Stomach (tissue), 9 donors: ENCODE data around the gene KY. TPM values are rescaled to one million over a fixed set of nuclear protein-coding genes. Genes with fewer than 3 reads are reported as not detected.

Source experiments
- DNase-seq, 2 donors: peaks; one replicate each; pipeline versions ENCODE4 v3.0.0 to v3.0.0-alpha.2; 2013 to 2019
- H3K27ac ChIP-seq, 5 donors: fragments of 200-600 bp in 4 of 5; sonication (generic) in 4 of 5; one replicate each; pipeline ENCODE4 v1.5.1; 2013 to 2019; ENCODE audit warnings: mild to moderate bottlenecking in 1 of 5, moderate library complexity in 1 of 5
- H3K27me3 ChIP-seq, 3 donors: fragments of 200-600 bp; sonication (generic); one replicate each; pipeline ENCODE4 v1.5.1; 2017 to 2019; ENCODE audit warnings: mixed run types in 1 of 3
- H3K36me3 ChIP-seq, 4 donors: fragments of 200-600 bp; sonication (generic); 1 replicate in 3 of 4; 2 replicates in 1 of 4; pipeline ENCODE4 v1.5.1; 2016 to 2019
- H3K4me1 ChIP-seq, 4 donors: fragments of 200-600 bp; sonication (generic); one replicate each; pipeline ENCODE4 v1.5.1; 2016 to 2019
- H3K4me3 ChIP-seq, 4 donors: fragments of 200-600 bp; sonication (generic) in 3 of 4; one replicate each; pipeline ENCODE4 v1.5.1; 2016 to 2019; ENCODE audit warnings: mild to moderate bottlenecking in 1 of 4
- H3K9me3 ChIP-seq, 4 donors: fragments of 200-600 bp; sonication (generic); one replicate each; pipeline ENCODE4 v1.5.1; 2016 to 2019
- EP300 ChIP-seq: sonication (generic); formaldehyde crosslinking; IDR thresholded peaks from one replicate; pipeline ENCODE4 v1.6.1; 2017; ENCODE audit warnings: antibody characterized with exemption
- POLR2A ChIP-seq, 4 donors: fragments of 450-650 bp; IDR thresholded peaks; one replicate each; pipeline ENCODE4 v1.6.1; 2016; ENCODE audit warnings: antibody characterized with exemption in 4 of 4, control low read depth in 2 of 4, mild to moderate bottlenecking in 1 of 4, moderate library complexity in 1 of 4
- POLR2AphosphoS5 ChIP-seq, 3 donors: sonication (generic); formaldehyde crosslinking; IDR thresholded peaks; one replicate each; pipeline ENCODE4 v1.6.1; 2016; ENCODE audit warnings: antibody characterized with exemption in 3 of 3
- WGBS, 5 donors: extraction: QIAGEN DNeasy Blood & Tissue Kit in 3 of 5; methylation state at CpG; one replicate each; pipeline versions ENCODE4 v1.1.5 to v1.1.7; 2013 to 2018; 5-methylcytosine and 5-hydroxymethylcytosine counted together
- intact Hi-C: fragments of 100-400 bp; cut with DNase I; formaldehyde crosslinking; loops from one replicate; pipeline ENCODE4 v1.15.1; 2023; ENCODE audit warnings: low total_unique reads
- polyA plus RNA-seq, 3 donors: library from polyadenylated mRNA; stranded (reverse); fragments of 200-250 nt; gene quantifications; one replicate each; pipeline ENCODE4 v1.2.3, GENCODE V29; 2013
- total RNA-seq, 5 donors: library from RNA; depleted of rRNA; stranded (reverse); fragments of >200 nt; gene quantifications; one replicate each; pipeline versions ENCODE4 v1.1.0 to v1.2.3, GENCODE V29; 2014 to 2016
- TF ChIP-seq, protein P1 (sequence below), 7 experiments: fragments of 450-650 bp in 4 of 7; fragments of 200-600 bp in 3 of 7; sonication (generic) in 3 of 7; IDR thresholded peaks; one replicate each; pipeline ENCODE4 v1.5.1; 2016 to 2019; ENCODE audit warnings: antibody characterized with exemption in 7 of 7, control low read depth in 2 of 7, mild to moderate bottlenecking in 1 of 7
- donor health status: healthy with polysubstance abuse.
- donor health status: Bipolar disorder and iron deficiency.
- donor health status: healthy.

Gene KY
- total and polyA plus RNA-seq, 8 donors: 0.12 to 3.6 (median 0.31) TPM; not detected in 3

DNA sequence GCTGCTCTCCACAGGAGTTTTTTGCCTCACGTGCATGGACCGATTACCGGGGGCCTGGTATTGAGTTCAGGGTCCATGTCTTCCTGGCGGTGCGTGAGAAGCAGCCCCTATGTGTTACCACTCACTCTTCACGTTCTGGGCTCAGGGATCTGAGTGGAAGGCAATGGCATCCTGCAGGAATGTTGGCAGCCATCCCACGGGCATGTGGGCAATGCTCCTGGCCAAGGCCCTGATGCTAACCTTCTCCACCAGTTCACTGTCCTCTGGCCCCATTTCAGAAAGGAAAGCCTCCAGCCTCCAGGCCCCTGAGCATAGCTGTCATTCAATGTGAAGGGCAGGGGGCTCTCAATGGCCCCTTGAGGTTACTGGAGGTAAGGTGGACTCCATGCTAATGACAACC is 43.0 kb upstream of the KY start:
- no peak for DNase-seq
- H3K9me3 ChIP-seq: no peaks in the 10 kb centered on the region
- H3K27ac ChIP-seq: no peak overlapping the region
- no peak overlapping the region for H3K4me3 ChIP-seq
- no peaks in the 10 kb centered on the region for H3K27me3 ChIP-seq
- TF ChIP-seq, protein P1, sequence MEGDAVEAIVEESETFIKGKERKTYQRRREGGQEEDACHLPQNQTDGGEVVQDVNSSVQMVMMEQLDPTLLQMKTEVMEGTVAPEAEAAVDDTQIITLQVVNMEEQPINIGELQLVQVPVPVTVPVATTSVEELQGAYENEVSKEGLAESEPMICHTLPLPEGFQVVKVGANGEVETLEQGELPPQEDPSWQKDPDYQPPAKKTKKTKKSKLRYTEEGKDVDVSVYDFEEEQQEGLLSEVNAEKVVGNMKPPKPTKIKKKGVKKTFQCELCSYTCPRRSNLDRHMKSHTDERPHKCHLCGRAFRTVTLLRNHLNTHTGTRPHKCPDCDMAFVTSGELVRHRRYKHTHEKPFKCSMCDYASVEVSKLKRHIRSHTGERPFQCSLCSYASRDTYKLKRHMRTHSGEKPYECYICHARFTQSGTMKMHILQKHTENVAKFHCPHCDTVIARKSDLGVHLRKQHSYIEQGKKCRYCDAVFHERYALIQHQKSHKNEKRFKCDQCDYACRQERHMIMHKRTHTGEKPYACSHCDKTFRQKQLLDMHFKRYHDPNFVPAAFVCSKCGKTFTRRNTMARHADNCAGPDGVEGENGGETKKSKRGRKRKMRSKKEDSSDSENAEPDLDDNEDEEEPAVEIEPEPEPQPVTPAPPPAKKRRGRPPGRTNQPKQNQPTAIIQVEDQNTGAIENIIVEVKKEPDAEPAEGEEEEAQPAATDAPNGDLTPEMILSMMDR (IDR thresholded peaks at IDR 0.05): no peak
- TF ChIP-seq EP300 (no peak), POLR2AphosphoS5 (IDR thresholded peaks at IDR 0.05) (no peak), POLR2A (IDR thresholded peaks at IDR 0.05) (no peak)
- H3K4me1 ChIP-seq: peaks cover 0 to 50% (median 10%) of the 10 kb centered on the region in 4 donors
- no peaks in the 10 kb centered on the region for H3K36me3 ChIP-seq
- intact Hi-C loops: no loop called here
- WGBS, 5 donors: 66 to 83% (median 79%) methylated on average over 7 of the region's 7 CpGs

DNA sequence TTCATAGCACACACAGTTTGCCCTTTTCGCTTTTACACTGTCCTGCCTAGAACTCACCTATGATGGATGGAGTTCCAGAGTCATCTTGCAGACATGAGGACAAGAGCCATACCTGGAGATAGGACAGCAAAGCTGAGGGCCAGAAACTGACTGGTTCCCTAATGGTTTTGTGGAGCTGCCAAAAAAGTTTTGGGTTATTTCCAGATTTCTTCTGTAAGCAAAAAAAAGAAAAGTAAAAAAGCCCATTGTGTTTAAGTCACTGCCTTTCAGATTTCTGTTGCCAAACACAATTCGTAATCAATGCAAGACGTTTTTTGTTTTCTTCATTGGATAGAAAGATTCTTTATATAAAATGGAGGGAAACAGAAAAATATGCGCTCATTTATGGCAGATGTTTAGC is 42.4 kb upstream of the KY start:
- 54 to 71% (median 58%) methylated on average over 4 of the region's 4 CpGs for WGBS, 5 donors

DNA sequence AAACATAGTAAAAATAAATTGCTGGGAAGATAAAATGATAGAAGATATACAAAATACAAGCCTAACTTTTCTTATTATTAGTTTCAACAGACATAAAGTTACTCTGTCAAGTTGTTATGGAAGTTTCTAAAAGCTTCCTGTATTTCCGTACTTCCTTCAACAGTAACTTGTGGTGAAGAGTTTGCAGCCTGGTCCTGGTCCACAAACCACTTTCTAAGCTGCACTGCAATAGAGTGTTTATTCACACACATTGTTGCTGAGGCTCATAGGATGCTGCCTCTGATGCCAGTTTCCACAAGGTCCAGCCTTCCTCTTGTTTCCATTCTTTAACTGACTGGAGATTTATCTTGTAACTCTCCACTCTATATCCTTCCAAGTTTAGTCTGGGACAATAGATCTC is 39.4 kb upstream of the KY start:
- no peak for TF ChIP-seq POLR2A (IDR thresholded peaks at IDR 0.05)
- TF ChIP-seq, protein P1 (IDR thresholded peaks at IDR 0.05): no peak
- no peak for TF ChIP-seq POLR2AphosphoS5 (IDR thresholded peaks at IDR 0.05)
- no peak for TF ChIP-seq EP300
- Histone ChIP-seq H3K4me3 (no peak overlapping the region), H3K36me3 (no peaks in the 10 kb centered on the region), H3K27me3 (no peaks in the 10 kb centered on the region), H3K4me1 (peaks cover 0 to 33% (median 5%) of the 10 kb centered on the region in 4 donors), H3K9me3 (no peaks in the 10 kb centered on the region), H3K27ac (no peak overlapping the region)
- intact Hi-C loops: no loop called here
- WGBS, 5 donors: 45 to 61% (median 57%) methylated on average over 1 of the region's 1 CpG
- DNase-seq: no peak

More for the DNA sequence above, 42.4 kb upstream of the KY start:
- TF ChIP-seq, protein P1 (IDR thresholded peaks at IDR 0.05): no peak
- TF ChIP-seq EP300: no peak
- no peak for TF ChIP-seq POLR2AphosphoS5 (IDR thresholded peaks at IDR 0.05)
- no peak for TF ChIP-seq POLR2A (IDR thresholded peaks at IDR 0.05)
- Histone ChIP-seq H3K36me3 (no peaks in the 10 kb centered on the region), H3K9me3 (no peaks in the 10 kb centered on the region), H3K27me3 (no peaks in the 10 kb centered on the region), H3K4me3 (no peak overlapping the region), H3K27ac (no peak overlapping the region), H3K4me1 (peaks cover 0 to 44% (median 7%) of the 10 kb centered on the region in 4 donors)
- intact Hi-C loops: no loop called here
- no peak for DNase-seq

DNA sequence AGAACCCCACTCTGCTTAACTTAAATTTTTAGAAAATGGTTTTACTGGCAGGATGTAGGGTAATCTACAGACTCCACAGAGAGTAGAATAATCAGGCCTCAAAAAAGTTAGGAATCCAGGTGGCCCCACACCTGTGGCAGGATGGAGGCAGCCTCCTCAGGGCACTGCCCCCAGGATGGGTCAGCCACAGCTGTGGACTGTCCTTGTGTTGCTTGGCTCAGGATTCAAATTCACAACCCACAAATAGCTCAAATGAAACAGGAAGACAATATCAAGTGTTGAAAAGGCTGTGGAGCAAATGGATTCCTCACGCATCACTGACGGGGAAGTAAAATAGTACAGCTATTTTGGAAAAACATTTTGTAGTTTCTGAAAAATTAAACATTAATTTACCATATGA is 36.8 kb upstream of the KY start:
- intact Hi-C loops: no loop called here
- DNase-seq: no peak
- no peak overlapping the region for H3K27ac ChIP-seq
- no peaks in the 10 kb centered on the region for H3K9me3 ChIP-seq
- 69 to 100% (median 95%) methylated on average over 2 of the region's 2 CpGs for WGBS, 5 donors
- no peak for TF ChIP-seq POLR2AphosphoS5 (IDR thresholded peaks at IDR 0.05)
- TF ChIP-seq EP300: no peak
- no peak for TF ChIP-seq POLR2A (IDR thresholded peaks at IDR 0.05)
- TF ChIP-seq, protein P1 (IDR thresholded peaks at IDR 0.05): no peak
- H3K27me3 ChIP-seq: no peaks in the 10 kb centered on the region
- no peak overlapping the region for H3K4me3 ChIP-seq
- no peaks in the 10 kb centered on the region for H3K36me3 ChIP-seq
- H3K4me1 ChIP-seq: peaks cover 0 to 12% (median 0%) of the 10 kb centered on the region in 4 donors
